ENCODE measurements around the gene CTXND1.
A peak's percentile ranks its signal among the peaks of the same experiment; 100 is the strongest.

Gene CTXND1

GRCh38 chr15:80180468-80180867 lies 71.5 kb downstream of the CTXND1 start:
- no peak for DNase-seq

GRCh38 chr15:80179935-80180334 lies 72.1 kb downstream of the CTXND1 start:
- no peak for DNase-seq

- DNase-seq = no peak
Observed at GRCh38 chr15:80179025-80179759, 72.8 kb downstream of the CTXND1 start.

GRCh38 chr15:80177156-80177555 lies 74.9 kb downstream of the CTXND1 start:
- no peak for DNase-seq

- DNase-seq = no peak
Observed at GRCh38 chr15:80176443-80176842, 75.6 kb downstream of the CTXND1 start.

- DNase-seq = no peak
Observed at GRCh38 chr15:80175436-80175835, 76.6 kb downstream of the CTXND1 start.

- no peak for DNase-seq
Observed at GRCh38 chr15:80174017-80174746, 77.8 kb downstream of the CTXND1 start.

- DNase-seq = peak; percentile 71
Observed at GRCh38 chr15:80173022-80173759, 78.8 kb downstream of the CTXND1 start.

GRCh38 chr15:80172401-80172800 lies 79.6 kb downstream of the CTXND1 start:
- no peak for DNase-seq

GRCh38 chr15:80171787-80172186 lies 80.2 kb downstream of the CTXND1 start:
- no peak for DNase-seq

GRCh38 chr15:80170596-80170995 lies 81.4 kb downstream of the CTXND1 start:
- DNase-seq = no peak

GRCh38 chr15:80169768-80170357 lies 82.2 kb downstream of the CTXND1 start:
- DNase-seq = no peak

GRCh38 chr15:80168421-80168820 lies 83.6 kb downstream of the CTXND1 start:
- DNase-seq = no peak

GRCh38 chr15:80167936-80168335 lies 84.1 kb downstream of the CTXND1 start:
- no peak for DNase-seq

GRCh38 chr15:80163897-80164296 lies 88.1 kb downstream of the CTXND1 start:
- no peak for DNase-seq

GRCh38 chr15:80163217-80163616 lies 88.8 kb downstream of the CTXND1 start:
- DNase-seq = no peak

- DNase-seq = no peak
Observed at GRCh38 chr15:80162059-80162554, 89.9 kb downstream of the CTXND1 start.

- DNase-seq = no peak
Observed at GRCh38 chr15:80161468-80162016, 90.5 kb downstream of the CTXND1 start.

- DNase-seq = peak; percentile 38
Observed at GRCh38 chr15:80160570-80161156, 91.3 kb downstream of the CTXND1 start.

GRCh38 chr15:80159811-80160569 lies 92.0 kb downstream of the CTXND1 start:
- no peak for DNase-seq

- no peak for DNase-seq
Observed at GRCh38 chr15:80159301-80159700, 92.7 kb downstream of the CTXND1 start.

- no peak for DNase-seq
Observed at GRCh38 chr15:80157215-80157614, 94.8 kb downstream of the CTXND1 start.
